Transverse colon (tissue), 4 donors: Measurements from ENCODE around the gene MDFI. TPM values are rescaled to one million over a fixed set of nuclear protein-coding genes. Genes with fewer than 3 reads are reported as not detected.

Experiments
- DNase-seq: peaks from one replicate; pipeline ENCODE4 v3.0.0-alpha.2; 2019
- H3K27ac ChIP-seq, 4 donors: fragments of 200-600 bp; sonication (generic); 2 replicates each; pipeline ENCODE4 v1.5.1; 2016 to 2018; ENCODE audit warnings: inconsistent platforms in 4 of 4
- H3K27me3 ChIP-seq: fragments of 200-600 bp; sonication (generic); 2 replicates; pipeline ENCODE4 v1.5.1; 2017; ENCODE audit warnings: inconsistent platforms
- H3K36me3 ChIP-seq, 4 donors: fragments of 200-600 bp; sonication (generic); 2 replicates each; pipeline ENCODE4 v1.5.1; 2017 to 2019; ENCODE audit warnings: inconsistent platforms in 4 of 4
- H3K4me1 ChIP-seq, 4 donors: fragments of 200-600 bp; sonication (generic); 2 replicates each; pipeline ENCODE4 v1.5.1; 2017 to 2020; ENCODE audit warnings: inconsistent platforms in 4 of 4
- H3K4me3 ChIP-seq, 4 donors: fragments of 200-600 bp; sonication (generic); 1 replicate in 1 of 4; 2 replicates in 3 of 4; pipeline versions ENCODE4 v1.5.1 to v1.6.1; 2017 to 2019; ENCODE audit warnings: inconsistent platforms in 4 of 4
- H3K9me3 ChIP-seq, 2 donors: fragments of 200-600 bp; sonication (generic); 2 replicates each; pipeline ENCODE4 v1.5.1; 2017 to 2019; ENCODE audit warnings: inconsistent platforms in 2 of 2
- EP300 ChIP-seq: sonication (generic); formaldehyde crosslinking; IDR thresholded peaks from one replicate; pipeline ENCODE4 v1.6.1; 2017; ENCODE audit warnings: antibody characterized with exemption, low read depth
- POLR2A ChIP-seq: fragments of 450-650 bp; IDR thresholded peaks from one replicate; pipeline ENCODE4 v1.6.1; 2016; ENCODE audit warnings: antibody characterized with exemption, mild to moderate bottlenecking, moderate library complexity
- POLR2AphosphoS5 ChIP-seq, 3 donors: sonication (generic); formaldehyde crosslinking; IDR thresholded peaks; one replicate each; pipeline ENCODE4 v1.6.1; 2016; ENCODE audit warnings: antibody characterized with exemption in 3 of 3
- WGBS, 2 donors: methylation state at CpG; one replicate each; pipeline ENCODE4 v1.1.5; 2018; ENCODE audit warnings: low coverage in 1 of 2; 5-methylcytosine and 5-hydroxymethylcytosine counted together
- in situ Hi-C, 4 donors: fragments of 200-750 bp; cut with MboI; loops; one replicate each; pipeline versions ENCODE4 v1.15.0 to v1.15.1; 2017; ENCODE audit warnings: low sequenced_read_pairs in 3 of 4, low pct_ligation_motif_present in 1 of 4, low pct_unique_long_range_greater_than_20kb in 1 of 4
- intact Hi-C: fragments of 100-400 bp; cut with DNase I; formaldehyde crosslinking; loops from one replicate; pipeline ENCODE4 v1.15.1; 2023; ENCODE audit warnings: low total_unique reads
- total RNA-seq, 4 donors: library from RNA; depleted of rRNA; stranded (reverse); fragments of >200 nt; gene quantifications; one replicate each; pipeline ENCODE4 v1.1.0, GENCODE V29; 2016
- TF ChIP-seq, protein P1 (sequence below), 5 experiments: fragments of 200-600 bp in 3 of 5; fragments of 450-650 bp in 2 of 5; sonication (generic) in 3 of 5; IDR thresholded peaks; 1 replicate in 2 of 5; 2 replicates in 3 of 5; pipeline ENCODE4 v1.5.1; 2016 to 2017; ENCODE audit warnings: antibody characterized with exemption in 5 of 5, inconsistent platforms in 3 of 5, mild to moderate bottlenecking in 2 of 5, moderate library complexity in 1 of 5

The MDFI gene
- total RNA-seq, 4 donors from 2014 or later = 2.1 to 2.2 TPM; not detected in 2

- no peak for TF ChIP-seq POLR2AphosphoS5 (IDR thresholded peaks at IDR 0.05)
- 82% methylated on average over 7 of the region's 7 CpGs; no CpG with 5 or more reads in 1 of the 2 donors for WGBS, 2 donors
- in situ Hi-C loops = loop anchor here in 1 of 4 donors (10.0 kb wide), 1 partner anchor 80 kb away; no protein-coding TSS in a partner anchor
Measured at GRCh38 chr6:41674231-41675000, 36.1 kb downstream of the MDFI start.

DNA sequence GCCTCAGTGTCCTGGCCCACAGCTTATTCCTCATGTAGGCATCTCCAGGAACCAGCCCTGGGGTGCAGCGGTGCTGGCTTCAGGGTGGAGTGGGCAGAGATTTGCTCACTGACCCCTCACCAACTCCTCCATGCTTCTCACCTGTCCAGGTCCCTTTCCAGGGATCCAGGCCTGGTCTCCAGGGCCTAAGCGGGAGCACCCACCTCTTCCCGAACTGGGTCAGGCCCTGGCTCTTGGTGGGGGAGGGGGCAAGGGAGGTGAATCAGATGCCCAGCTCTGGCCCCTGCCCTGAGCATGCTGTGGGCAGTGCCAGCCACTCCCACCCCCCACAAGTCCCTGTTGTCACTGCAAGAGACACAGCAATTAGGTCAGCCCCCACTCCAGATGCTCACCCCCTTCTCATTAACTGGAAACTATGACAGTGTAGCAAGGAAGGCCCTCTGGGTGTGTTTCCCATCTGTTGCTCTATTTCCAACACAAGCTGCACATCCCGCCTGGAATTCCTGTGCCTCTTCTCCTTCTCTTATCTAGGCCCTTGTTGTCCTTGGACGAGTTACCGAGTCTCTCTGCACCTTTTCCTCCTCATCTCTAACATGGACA is 37.0 kb downstream of the MDFI start:
- no peaks in the 10 kb centered on the region for H3K4me1 ChIP-seq
- H3K27ac ChIP-seq = no peak overlapping the region
- intact Hi-C loops (no loop called here), in situ Hi-C loops (loop anchor here in 2 of 4 donors (10.0 to 25.0 kb wide), 3 partner anchors 80 to 313 kb away; no protein-coding TSS in a partner anchor)
- no peak overlapping the region for H3K4me3 ChIP-seq
- 83 to 85% methylated on average over 3 to 4 of the region's 6 CpGs for WGBS, 2 donors
- no peaks in the 10 kb centered on the region for H3K27me3 ChIP-seq
- H3K9me3 ChIP-seq = no peaks in the 10 kb centered on the region
- no peak for DNase-seq
- no peaks in the 10 kb centered on the region for H3K36me3 ChIP-seq
- TF ChIP-seq EP300 = no peak
- no peak for TF ChIP-seq POLR2AphosphoS5 (IDR thresholded peaks at IDR 0.05)
- TF ChIP-seq, protein P1, sequence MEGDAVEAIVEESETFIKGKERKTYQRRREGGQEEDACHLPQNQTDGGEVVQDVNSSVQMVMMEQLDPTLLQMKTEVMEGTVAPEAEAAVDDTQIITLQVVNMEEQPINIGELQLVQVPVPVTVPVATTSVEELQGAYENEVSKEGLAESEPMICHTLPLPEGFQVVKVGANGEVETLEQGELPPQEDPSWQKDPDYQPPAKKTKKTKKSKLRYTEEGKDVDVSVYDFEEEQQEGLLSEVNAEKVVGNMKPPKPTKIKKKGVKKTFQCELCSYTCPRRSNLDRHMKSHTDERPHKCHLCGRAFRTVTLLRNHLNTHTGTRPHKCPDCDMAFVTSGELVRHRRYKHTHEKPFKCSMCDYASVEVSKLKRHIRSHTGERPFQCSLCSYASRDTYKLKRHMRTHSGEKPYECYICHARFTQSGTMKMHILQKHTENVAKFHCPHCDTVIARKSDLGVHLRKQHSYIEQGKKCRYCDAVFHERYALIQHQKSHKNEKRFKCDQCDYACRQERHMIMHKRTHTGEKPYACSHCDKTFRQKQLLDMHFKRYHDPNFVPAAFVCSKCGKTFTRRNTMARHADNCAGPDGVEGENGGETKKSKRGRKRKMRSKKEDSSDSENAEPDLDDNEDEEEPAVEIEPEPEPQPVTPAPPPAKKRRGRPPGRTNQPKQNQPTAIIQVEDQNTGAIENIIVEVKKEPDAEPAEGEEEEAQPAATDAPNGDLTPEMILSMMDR (IDR thresholded peaks at IDR 0.05) = no peak
- no peak for TF ChIP-seq POLR2A

More at GRCh38 chr6:41674231-41675000, 36.1 kb downstream of the MDFI start:
- H3K27me3 ChIP-seq = no peaks in the 10 kb centered on the region
- no peak overlapping the region for H3K27ac ChIP-seq
- no peak overlapping the region for H3K4me3 ChIP-seq
- H3K9me3 ChIP-seq = no peaks in the 10 kb centered on the region
- no peaks in the 10 kb centered on the region for H3K36me3 ChIP-seq
- DNase-seq = no peak
- no peaks in the 10 kb centered on the region for H3K4me1 ChIP-seq
- intact Hi-C loops = no loop called here

DNA sequence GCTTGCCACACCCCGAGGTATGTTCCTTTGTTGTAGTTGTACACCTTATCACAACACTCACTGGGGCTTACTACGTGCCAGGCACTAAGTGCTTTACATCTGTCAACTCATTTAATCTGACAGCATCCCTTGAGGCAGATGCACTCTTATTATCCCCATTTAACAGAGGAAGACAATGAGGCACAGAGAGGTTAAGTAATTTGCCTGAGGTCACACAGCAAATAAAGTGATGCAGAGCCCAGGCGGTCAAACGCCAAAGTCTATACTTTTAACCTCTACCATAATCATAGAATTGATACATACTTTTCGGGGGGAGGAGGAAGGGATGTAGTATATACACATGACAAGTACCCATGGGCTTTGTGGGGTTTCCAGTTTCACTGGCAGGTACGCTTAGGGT is 37.7 kb downstream of the MDFI start:
- in situ Hi-C loops (loop anchor here in 2 of 4 donors (10.0 to 25.0 kb wide), 3 partner anchors 81 to 314 kb away; no protein-coding TSS in a partner anchor), intact Hi-C loops (no loop called here)
- no peak overlapping the region for H3K4me3 ChIP-seq
- WGBS, 2 donors = 88 to 92% methylated on average over 2 to 6 of the region's 6 CpGs
- no peaks in the 10 kb centered on the region for H3K9me3 ChIP-seq
- TF ChIP-seq EP300 (no peak), POLR2A (no peak), POLR2AphosphoS5 (IDR thresholded peaks at IDR 0.05) (no peak)
- TF ChIP-seq, protein P1 (IDR thresholded peaks at IDR 0.05) = no peak
- H3K36me3 ChIP-seq = no peaks in the 10 kb centered on the region
- no peak for DNase-seq
- no peak overlapping the region for H3K27ac ChIP-seq
- no peaks in the 10 kb centered on the region for H3K4me1 ChIP-seq
- no peaks in the 10 kb centered on the region for H3K27me3 ChIP-seq

DNA sequence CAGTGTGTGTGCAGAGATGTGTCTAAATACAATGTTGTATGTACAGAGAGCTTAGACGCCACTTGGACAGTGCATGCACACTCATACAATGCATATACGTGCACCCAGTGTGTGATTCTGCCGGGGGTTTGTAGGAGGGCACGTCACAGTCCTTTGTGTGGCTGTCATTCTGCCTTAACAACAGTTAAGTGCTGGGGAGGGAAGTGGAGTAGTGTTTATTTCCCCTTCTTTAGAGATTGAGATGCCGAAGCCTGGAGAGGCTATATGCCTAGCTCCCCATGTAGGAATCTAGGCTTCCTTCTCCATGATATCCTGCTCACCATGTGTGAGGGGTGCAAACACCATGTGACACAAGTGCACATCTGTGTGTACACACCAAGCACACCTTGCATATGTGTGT is 38.2 kb downstream of the MDFI start:
- Histone ChIP-seq H3K4me3 (no peak overlapping the region), H3K27ac (no peak overlapping the region), H3K36me3 (no peaks in the 10 kb centered on the region), H3K9me3 (no peaks in the 10 kb centered on the region), H3K27me3 (no peaks in the 10 kb centered on the region), H3K4me1 (no peaks in the 10 kb centered on the region)
- 40 to 76% methylated on average over 1 to 5 of the region's 5 CpGs for WGBS, 2 donors
- TF ChIP-seq, protein P1 (IDR thresholded peaks at IDR 0.05) = no peak
- TF ChIP-seq POLR2AphosphoS5 (IDR thresholded peaks at IDR 0.05) = no peak
- no peak for TF ChIP-seq POLR2A
- no peak for TF ChIP-seq EP300
- intact Hi-C loops = no loop called here
- in situ Hi-C loops = loop anchor here in 2 of 4 donors (10.0 to 25.0 kb wide), 3 partner anchors 82 to 314 kb away; no protein-coding TSS in a partner anchor
- DNase-seq = no peak
